ENCODE data around the gene PSMG2.
"Not testable (repeated sequence)": the region's sequence is repeated elsewhere in the genome, so short reads cannot be mapped to it uniquely, and the experiment has no call there.

Gene PSMG2

GRCh38 chr18:12722731-12723130 is 19.9 kb downstream of the PSMG2 start:
- no peak for DNase-seq (ENCODE audit: low read depth)

- DNase-seq (ENCODE audit: low read depth), result no peak
These were observed 23.5 kb downstream of the PSMG2 start for GRCh38 chr18:12726331-12726730.

- peak; percentile 58 for DNase-seq (ENCODE audit: low read depth)
These were observed 24.1 kb downstream of the PSMG2 start for GRCh38 chr18:12726774-12727550.

- no peak for DNase-seq (ENCODE audit: low read depth)
These were observed 34.5 kb downstream of the PSMG2 start for GRCh38 chr18:12737243-12737902.

GRCh38 chr18:12741351-12741750 is 38.5 kb downstream of the PSMG2 start:
- peak; percentile 64 for DNase-seq (ENCODE audit: low read depth)

GRCh38 chr18:12742453-12742852 is 39.6 kb downstream of the PSMG2 start:
- peak; percentile 53 for DNase-seq (ENCODE audit: low read depth)

GRCh38 chr18:12744103-12744502 is 41.3 kb downstream of the PSMG2 start:
- DNase-seq (ENCODE audit: low read depth), result peak; percentile 68

- DNase-seq (ENCODE audit: low read depth), result peak; percentile 84
These were observed 42.4 kb downstream of the PSMG2 start for GRCh38 chr18:12745095-12745795.

GRCh38 chr18:12747530-12748315 is 44.9 kb downstream of the PSMG2 start:
- no peak for DNase-seq (ENCODE audit: low read depth)

GRCh38 chr18:12748671-12749070 is 45.8 kb downstream of the PSMG2 start:
- peak; percentile 33 for DNase-seq (ENCODE audit: low read depth)

- DNase-seq (ENCODE audit: low read depth), result no peak
These were observed 46.3 kb downstream of the PSMG2 start for GRCh38 chr18:12749121-12749520.

GRCh38 chr18:12750076-12750714 is 47.4 kb downstream of the PSMG2 start:
- DNase-seq (ENCODE audit: low read depth), result peak; percentile 33

- no peak for DNase-seq (ENCODE audit: low read depth)
These were observed 48.1 kb downstream of the PSMG2 start for GRCh38 chr18:12750715-12751502.

GRCh38 chr18:12751503-12751884 is 48.7 kb downstream of the PSMG2 start:
- no peak for DNase-seq (ENCODE audit: low read depth)

- DNase-seq (ENCODE audit: low read depth), result no peak
These were observed 49.0 kb downstream of the PSMG2 start for GRCh38 chr18:12751891-12752290.

GRCh38 chr18:12754511-12754910 is 51.7 kb downstream of the PSMG2 start:
- DNase-seq (ENCODE audit: low read depth), result no peak

GRCh38 chr18:12755606-12756005 is 52.8 kb downstream of the PSMG2 start:
- not testable (repeated sequence) for DNase-seq (ENCODE audit: low read depth)

GRCh38 chr18:12756619-12757239 is 53.9 kb downstream of the PSMG2 start:
- DNase-seq (ENCODE audit: low read depth), result not testable (repeated sequence)

- DNase-seq (ENCODE audit: low read depth), result not testable (repeated sequence)
These were observed 55.7 kb downstream of the PSMG2 start for GRCh38 chr18:12758566-12758965.

GRCh38 chr18:12765126-12765525 is 62.3 kb downstream of the PSMG2 start:
- no peak for DNase-seq (ENCODE audit: low read depth)
